ENCODE results near the gene EYA2.

EYA2 gene

DNA sequence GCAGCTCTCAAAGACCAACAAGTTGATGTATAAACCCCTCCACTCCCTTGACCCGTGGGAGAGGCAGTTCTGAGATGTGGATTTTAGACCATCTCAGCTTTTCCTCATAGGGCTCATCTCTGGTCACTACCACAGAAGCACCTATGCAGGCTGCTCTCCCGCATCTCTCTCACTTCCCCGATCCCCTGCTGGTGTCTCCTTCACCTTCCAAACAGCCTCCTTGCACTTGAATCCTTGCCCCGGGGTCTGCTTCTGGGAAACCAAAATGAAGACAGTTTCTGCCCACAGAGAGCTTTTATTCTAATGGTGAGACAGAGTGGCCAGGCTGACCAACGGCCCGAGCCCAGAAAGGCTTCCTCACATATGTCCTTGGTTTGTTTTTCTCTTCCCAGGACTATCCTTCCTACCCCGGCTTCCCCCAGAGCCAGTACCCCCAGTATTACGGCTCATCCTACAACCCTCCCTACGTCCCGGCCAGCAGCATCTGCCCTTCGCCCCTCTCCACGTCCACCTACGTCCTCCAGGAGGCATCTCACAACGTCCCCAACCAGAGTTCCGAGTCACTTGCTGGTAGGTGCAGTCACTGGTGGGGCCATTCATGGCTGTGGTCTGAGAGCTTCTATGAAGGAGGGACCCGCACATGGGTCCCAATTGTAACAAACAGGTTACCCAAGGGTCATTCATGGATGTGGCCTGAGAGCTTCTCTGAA lies 179.3 kb downstream of the EYA2 start:
- no peak for DNase-seq

DNA sequence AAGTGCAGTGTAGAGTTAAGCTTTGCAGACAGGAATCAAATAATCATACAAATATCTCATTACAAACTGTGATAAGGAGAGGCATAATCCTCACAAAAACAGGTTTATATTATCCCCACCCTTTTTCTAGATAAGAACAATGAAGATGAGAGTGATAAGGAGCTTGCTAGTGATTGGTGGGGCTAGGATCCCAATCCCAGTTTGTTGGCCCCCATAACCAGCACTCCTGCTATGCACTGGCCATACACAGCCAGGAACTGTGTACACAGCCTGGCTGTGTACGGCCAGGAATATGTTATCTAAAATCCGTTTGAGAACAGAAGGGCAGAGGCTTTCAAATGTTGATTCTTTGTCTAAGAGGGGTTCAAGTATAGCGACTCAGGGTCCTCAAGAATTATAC lies 180.6 kb downstream of the EYA2 start:
- DNase-seq = no peak

GRCh38 chr20:47079047-47079446 lies 184.4 kb downstream of the EYA2 start:
- no peak for DNase-seq

- no peak for DNase-seq
Measured at GRCh38 chr20:47080365-47080764, 185.7 kb downstream of the EYA2 start.

DNA sequence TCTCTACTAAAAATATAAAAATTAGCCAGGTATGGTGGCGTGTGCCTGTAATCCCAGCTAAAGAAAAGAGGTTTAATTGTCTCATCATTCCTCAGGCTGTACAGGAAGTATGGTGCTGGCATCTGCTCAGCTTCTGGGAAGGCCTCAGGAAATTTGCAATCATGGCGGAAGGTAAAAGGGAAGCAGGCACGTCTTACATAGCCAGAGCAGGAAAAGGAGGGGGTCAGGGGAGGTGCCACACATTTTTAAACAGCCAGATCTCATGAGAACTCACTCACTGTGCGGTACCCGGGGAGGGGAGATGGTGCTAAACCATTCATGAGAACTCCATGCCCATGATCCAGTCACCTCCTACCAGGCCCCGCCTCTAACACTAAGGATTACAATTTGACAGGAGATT lies 191.7 kb downstream of the EYA2 start:
- no peak for DNase-seq

DNA sequence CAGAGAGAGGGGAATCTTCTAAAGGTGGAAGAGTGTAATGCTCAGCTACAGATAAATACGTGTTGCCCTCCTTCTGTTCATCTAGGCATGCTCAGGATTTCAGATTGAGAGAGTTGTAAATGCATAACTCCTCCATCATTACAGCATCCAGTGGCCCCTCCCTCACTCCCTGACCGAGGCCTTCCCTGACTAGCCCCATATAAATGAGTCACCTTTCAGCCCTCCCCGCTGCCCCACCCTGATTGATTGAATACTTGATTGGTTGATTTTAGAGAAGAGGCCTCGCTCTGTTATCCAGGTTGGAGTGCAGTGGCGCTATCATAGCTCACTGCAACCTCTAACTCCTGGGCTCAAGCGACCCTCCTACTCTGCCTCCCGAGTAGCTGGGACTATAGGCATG lies 193.7 kb downstream of the EYA2 start:
- no peak for DNase-seq

DNA sequence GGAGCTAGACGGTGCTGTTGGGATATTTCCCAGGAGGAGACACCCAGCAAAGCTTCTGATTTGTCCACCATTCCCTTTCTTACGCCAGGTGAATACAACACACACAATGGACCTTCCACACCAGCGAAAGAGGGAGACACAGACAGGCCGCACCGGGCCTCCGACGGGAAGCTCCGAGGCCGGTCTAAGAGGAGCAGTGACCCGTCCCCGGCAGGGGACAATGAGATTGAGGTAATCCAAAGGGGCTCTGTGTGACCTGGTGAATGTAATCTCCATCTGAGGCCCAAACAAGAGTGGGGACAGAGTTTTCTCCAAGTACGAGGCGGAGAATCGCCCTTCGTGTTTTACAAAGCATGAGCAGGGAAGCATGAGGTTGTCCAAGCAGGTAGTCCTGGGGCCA lies 194.5 kb downstream of the EYA2 start:
- no peak for DNase-seq

DNA sequence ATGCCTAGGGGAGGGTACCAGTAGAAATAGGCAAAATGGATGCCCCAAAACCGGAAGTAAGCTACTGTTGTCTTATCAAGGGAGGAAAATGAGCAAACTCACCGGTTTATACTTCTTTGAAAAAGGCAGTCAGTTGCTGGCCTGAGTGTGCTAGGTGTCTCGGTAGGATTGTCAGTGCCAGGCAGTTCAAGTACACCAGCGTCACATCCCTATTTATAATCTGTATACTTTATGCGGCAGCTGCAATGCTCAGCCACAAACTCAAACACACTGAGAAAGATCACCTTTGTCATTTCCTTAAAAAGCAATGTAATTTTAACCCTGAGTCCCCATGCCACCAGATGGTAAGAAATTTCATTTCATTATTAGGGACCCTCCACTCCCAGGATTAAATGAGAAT lies 196.2 kb downstream of the EYA2 start:
- no peak for DNase-seq

- no peak for DNase-seq
Measured at GRCh38 chr20:47093320-47093966, 198.8 kb downstream of the EYA2 start.

GRCh38 chr20:47095690-47096089 lies 201.0 kb downstream of the EYA2 start:
- no peak for DNase-seq

DNA sequence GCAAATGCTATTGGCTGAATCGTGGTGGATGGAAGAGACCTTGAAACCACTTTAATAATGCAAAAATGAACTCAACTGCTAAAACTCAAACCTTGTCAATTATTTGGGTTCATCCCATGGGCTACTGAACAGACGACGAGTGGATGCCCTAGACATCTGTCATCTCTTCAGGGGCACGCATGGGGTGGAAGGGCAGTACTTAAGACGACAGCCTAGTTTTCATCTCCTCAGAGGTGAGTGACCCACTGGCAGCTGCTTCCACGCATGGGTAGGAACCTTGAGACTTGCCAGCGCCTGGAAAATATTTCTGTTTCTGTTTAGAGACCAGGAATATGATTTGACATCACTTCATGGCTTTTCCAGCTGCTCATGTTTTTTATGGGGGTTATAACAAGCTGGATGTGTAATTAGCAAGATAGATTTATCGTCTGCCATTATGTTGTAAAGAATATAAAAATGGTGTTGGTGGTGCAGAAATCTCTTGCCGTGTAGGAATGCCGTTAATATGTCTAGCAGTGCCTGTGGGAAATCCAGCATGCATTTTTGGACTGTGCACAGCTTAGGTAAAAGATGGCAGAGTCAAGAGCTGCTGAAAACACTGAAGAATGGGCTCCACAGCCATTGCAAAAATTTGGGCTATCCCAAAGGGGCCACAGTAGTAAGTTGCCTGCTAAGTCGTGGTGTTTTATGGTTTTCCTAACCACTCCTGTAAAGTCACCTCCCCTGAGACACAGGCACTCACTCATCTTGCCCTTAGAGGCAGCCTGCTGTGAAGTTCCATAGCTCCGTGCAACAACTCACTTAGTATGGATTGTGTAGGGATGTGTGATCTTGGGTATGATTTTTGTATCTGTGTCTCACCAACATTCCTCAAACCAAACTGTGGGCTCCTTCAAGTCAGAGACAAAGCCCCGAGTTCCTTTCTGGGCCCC lies 203.3 kb downstream of the EYA2 start:
- DNase-seq = no peak

GRCh38 chr20:47099093-47099492 lies 204.4 kb downstream of the EYA2 start:
- no peak for DNase-seq

DNA sequence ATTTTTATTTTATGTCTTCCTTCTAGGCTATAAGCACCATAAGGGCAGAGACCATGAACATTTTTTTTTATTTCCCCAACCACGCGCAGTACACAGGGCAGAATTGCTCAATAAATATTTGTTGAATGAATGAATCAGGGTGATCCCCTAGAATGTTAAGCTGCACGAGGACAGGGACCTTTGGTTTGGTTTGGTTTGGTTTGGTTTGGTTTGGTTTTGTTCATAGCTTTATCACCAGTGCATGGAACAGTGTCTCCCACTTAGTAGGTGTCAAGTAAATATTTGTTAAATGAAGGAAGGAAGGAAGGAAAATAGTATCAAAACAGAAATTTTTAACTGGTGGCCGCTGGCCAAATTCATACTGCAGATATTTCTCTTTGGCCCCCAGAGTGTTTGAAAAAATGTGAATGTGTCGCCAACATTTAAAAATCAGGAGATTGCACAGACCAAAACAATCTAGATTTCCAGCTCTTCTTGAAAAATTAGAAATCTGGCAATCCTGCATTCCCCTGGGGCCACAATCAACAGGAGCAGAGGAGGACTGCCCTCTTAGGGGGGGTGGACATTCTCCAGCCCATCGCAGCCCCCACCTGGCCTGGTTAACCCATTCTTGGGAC lies 205.3 kb downstream of the EYA2 start:
- DNase-seq = no peak

DNA sequence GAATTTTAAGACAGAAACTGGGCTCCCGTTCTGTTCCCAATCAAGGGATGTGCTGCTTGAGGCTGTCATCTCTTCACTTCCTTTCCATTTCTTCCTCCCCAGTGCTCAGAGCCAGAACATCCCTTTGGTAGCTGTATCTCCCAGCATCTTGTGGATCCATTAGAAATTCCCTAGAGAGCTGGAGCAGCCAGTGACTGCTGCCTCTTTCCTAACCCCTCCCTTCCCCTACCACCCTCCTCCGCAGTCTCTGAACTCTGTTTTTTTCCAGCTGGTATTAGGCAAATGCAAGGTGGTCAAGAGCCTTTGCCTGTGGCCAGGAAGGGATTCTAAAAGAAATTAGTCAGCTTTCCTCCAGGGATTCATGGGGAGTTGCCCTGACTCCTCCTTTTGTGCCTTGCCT lies 208.0 kb downstream of the EYA2 start:
- no peak for DNase-seq

GRCh38 chr20:47106786-47107185 lies 212.1 kb downstream of the EYA2 start:
- DNase-seq = no peak

DNA sequence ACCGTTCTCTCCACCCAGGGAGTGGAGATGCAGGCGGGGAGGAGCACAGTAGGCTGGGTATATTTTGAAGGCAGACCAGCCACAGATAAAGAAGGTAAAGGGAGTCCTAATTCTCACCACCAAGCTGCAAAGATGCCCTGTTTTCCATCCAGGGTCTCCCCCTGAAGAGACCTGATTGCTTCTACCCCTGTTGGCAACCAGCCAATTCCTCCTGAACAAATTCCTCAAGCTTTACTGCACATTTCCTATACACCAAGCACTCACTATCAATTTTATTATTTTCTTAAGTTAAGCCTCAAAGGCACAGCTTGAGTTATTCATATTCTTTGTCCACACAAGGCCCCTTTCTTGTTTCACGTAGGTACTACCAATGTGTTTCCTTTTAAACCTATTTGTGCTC lies 214.4 kb downstream of the EYA2 start:
- DNase-seq = no peak

DNA sequence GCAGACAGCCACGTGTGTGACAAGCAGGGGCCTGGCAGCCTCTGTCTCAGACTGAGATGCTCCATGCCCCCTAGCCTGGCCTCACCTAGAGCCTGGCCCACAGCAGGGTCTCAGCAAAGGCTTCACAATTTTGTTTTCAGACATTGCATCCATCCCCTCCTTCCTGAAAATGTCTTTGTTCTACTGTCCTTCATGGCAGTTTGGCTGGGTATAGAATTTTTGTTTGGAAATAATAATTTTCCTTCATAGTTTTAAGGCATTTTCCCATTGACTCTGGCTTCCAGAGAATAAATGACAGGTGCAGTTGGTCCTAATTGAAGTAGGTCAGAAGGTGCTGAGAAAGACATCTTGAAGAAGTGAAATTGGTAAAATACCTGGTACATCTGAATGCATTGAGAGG lies 216.2 kb downstream of the EYA2 start:
- DNase-seq = no peak

DNA sequence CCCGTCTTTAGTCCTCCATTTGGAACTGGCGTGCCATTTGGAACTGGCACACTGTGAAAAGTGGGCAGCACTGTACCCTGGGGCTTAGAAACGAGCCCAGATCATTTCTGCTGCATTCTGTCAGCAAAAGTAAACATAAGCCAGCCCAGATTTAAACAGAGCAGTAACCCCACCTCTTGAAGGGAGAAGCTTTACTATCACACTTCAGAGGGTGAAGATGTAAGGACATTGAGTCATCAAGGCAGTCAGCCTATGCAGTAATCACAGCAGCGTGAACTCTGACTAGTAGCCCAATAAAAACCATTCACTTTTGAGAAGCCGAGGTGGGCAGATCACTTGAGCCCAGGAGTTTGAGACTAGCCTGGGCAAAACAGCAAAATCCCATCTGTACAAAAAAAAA lies 216.9 kb downstream of the EYA2 start:
- DNase-seq = no peak

- DNase-seq = no peak
Measured at GRCh38 chr20:47113362-47114109, 218.9 kb downstream of the EYA2 start.

DNA sequence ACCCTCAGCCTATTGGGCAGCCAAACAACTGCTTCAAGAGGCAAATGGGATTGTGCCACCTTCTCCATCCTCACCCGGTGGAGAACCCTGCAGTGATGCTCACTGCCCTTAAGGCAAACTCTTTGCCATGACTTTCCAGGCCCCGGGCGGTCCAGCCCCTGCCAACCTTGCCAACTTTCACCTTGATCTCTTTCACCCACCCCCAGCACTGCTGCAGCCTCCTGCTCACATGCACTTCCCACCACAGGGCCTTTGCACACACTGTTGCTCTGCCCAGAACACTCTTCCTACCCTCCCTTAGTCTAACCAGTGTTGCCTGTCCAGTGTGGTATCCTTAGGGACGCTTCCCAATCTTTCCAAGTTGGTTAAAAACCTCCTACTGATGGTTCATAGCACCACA lies 221.1 kb downstream of the EYA2 start:
- no peak for DNase-seq

DNA sequence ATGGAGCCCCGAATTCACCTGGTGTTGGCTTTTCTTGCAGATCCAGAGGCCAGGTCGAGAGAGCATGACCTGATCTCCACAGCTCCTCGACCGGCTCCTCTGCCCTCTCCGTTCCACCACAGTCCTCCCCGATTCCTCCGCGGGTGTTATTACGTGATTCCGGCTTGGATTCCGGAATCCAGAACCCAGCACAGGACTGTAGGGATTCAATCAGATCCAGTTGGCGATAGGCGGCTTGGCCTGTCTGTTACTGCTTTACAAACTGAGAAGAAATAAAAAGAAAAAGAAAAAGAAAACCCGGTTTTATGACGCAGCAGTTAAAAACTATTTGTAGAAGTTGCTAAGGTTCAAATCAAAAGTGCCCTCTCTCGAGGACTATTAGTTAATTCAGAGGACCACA lies 222.7 kb downstream of the EYA2 start:
- no peak for DNase-seq

- no peak for DNase-seq
Measured at GRCh38 chr20:47117773-47118172, 223.1 kb downstream of the EYA2 start.

DNA sequence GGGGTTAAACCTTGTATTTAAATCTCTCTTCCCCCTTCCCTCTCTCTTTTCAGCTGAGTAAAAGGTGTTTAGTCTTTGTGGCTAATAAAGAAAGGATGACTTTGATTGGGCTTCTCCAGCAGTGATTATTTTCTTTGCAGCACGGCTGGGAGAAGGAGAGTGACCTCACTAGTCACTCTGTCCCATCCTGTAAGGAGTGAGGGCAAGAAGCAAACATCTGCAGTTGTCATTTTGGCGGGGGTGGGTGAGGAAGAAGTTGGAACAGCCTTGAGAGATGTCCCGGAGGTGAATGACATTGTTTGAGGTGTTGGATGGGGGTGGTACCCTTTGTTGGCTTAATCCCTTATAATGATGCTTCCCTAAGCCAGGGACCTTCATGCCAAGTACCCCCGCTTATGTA lies 223.6 kb downstream of the EYA2 start:
- no peak for DNase-seq
